Measurements from ENCODE around the gene PEX14.

The PEX14 gene

GRCh38 chr1:10521537-10522157, 46.9 kb downstream of the PEX14 start:
- no peak for DNase-seq

DNA sequence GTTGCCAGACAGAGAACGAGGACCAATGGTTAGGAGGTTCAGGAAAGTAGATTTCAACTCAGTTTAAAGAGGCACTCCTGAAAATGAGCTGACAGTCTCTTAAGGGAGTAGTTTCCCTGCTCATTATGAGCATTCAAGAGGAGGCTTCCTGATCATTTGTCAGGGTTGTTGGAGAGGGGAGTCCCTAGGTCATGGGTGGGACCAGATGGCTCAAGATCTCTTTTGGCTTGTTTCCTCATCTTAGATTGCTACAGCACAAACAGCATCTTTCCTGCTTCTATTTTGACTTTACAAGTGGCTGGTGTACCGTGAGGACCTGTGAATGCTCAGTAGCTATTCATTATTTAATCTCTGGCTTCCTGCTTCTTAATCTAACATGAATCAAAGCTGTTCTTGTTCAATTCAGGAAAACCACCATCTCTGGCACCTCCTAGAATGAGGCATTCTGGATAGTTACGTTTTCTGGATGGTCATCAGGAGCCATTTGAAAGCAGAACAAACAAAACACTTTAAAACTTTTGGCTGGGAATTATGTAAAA, 47.6 kb downstream of the PEX14 start:
- no peak for DNase-seq

DNA sequence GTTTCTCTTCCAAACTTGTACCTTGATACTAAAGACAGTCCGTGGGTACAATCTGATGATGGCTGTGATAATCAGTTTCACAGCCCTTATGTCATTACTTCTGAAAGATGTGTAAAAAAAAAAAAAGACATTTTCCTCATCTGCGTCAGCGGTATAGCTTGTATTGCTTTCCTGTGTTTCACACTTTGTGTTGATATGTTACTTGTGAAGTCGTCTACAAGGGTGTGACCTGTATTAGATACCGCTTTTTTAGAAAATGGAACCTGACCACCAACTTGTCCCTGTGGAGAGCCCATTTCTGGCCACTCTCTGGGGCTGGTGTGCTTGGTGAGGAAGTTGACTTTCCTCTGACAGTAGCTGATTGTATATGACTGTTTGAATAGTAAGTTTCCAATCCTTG, 50.5 kb downstream of the PEX14 start:
- DNase-seq, result peak; percentile 61

- DNase-seq, result no peak
Measured at GRCh38 chr1:10528066-10529014, 53.6 kb downstream of the PEX14 start.

DNA sequence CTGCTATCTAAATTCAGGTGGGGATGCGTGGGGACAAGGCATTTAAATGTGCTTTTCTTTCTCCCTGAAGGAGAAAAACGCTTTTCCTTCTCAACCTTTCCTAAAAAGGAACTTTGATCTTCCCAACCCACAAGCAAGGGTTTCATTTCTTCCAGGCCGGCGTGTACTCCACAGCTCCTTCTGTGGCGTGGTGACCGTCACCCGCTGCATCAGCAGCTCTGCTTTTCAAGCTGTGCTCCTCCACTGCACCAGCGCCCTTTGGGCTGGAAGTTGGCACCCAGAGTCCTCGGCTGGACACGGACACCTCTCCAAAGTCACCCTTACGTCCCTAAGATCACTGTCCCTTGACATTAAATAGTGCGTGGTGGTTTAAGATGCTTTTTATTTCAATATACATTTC, 54.3 kb downstream of the PEX14 start:
- DNase-seq, result no peak

- no peak for DNase-seq
Measured at GRCh38 chr1:10529765-10530164, 55.0 kb downstream of the PEX14 start.

GRCh38 chr1:10530281-10530740, 55.6 kb downstream of the PEX14 start:
- no peak for DNase-seq

DNA sequence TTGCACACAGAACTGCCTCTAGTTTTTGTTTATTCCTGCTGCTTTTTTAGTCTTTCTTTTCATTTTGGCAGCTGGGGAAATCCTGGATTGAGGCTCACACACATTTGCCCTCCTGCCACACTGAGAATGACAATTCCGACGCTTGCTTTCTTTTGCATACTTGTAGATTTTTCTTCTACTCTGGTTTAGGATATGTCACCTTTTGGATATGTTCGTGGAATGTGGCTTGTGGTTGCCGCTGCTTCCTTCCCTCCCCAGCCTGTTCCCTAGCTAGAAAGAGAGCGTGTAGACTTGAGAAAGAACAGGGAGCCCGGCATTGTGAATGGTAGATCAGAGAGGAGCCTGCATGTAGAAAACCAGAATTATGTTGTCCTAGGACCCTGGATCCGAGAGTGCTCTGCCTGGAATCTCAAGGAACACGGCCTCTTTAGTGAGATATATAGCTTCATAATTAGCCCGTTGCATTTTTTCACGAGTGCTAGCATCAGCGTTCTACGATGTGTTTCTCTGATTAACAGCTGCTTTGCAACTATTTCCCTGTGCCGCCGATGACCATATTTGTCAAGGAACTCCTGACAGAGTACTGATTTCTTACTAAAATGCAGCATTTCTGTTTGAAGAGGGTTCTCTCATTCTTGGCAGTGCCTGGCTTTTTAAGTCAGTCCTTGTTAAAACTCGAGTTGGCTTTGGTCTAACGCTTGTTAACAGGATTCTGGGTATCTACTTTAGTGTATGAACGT, 56.2 kb downstream of the PEX14 start:
- no peak for DNase-seq

DNA sequence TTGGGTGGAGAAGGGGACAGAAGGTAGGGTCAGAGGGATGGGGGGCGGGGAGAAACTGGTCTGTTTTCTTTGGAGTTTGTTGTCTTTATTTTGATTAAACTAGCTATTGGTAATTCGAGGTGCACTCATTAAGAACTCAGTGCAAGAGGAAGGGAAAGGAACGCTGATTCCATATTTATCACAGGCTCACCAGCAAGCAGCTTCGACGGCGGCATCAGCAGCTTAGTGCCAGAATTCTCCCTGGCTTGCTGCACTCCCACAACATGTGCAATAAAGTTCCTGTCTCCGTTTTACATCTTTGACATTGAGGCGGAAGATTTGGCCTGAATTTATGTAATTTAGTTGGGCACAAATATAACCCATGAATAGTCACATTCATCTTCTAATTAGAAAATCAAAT, 57.6 kb downstream of the PEX14 start:
- DNase-seq, result no peak

- DNase-seq, result no peak
Measured at GRCh38 chr1:10534519-10534918, 59.8 kb downstream of the PEX14 start.

DNA sequence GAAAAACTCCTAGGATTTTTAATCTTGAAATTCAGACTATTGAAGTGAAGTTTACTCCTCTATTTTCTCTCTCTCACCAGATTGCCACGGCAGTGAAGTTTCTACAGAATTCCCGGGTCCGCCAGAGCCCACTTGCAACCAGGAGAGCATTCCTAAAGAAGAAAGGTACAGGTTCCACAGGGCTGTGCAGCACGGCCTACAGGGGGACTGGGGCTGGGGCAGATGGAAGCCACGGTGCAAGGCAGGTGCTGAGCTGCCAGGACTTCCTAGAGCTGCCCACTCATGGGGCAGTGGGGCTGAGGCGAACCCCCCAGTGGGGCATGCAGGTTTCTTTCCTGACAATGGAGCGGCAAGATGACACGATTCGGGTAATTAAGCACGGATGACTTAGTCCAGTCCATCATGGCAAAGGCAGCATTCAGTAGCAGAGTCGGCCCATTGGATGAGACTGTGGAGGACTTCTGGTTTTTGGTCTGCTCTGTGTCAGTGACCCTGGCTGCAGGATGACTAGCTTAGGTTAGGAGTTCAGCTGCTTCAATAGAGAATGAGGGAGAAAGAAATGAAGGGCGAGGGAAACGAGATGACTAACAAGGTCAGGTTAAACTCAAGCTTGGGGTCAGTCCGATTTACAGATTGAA, 61.5 kb downstream of the PEX14 start:
- no peak for DNase-seq

DNA sequence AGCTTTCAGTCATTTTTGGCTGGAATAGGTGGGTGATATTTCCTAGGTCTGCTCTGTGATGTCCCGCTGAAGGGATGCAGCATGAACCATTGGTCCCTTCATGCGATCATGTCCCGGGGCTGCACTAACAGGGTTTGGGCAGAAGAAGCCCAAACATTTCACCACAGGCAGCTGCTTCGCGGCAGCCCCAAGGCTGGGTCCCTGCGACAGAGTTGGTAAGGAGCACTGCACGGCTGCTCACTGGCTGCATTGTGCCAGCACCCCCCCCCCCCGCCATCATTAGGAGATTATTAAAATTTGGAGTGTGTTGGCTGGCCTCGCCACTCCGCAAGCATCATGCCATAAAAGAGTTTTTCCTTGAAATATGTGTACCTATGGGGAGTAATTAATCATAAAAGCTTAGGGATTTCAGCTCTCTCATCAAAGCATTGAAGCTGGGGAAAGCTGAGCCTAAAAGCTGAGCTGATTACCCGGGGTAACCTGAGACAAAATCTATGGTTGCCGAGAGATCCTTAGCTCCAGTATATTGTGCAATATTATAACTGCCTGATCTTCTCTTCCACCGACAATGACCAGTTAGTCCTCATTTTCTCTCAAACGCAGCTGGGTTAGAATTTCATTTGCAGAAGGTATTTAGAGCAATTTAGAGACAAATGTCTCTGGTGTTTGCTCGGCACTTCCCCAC, 62.5 kb downstream of the PEX14 start:
- DNase-seq, result no peak

- no peak for DNase-seq
Measured at GRCh38 chr1:10538646-10539355, 64.1 kb downstream of the PEX14 start.

DNA sequence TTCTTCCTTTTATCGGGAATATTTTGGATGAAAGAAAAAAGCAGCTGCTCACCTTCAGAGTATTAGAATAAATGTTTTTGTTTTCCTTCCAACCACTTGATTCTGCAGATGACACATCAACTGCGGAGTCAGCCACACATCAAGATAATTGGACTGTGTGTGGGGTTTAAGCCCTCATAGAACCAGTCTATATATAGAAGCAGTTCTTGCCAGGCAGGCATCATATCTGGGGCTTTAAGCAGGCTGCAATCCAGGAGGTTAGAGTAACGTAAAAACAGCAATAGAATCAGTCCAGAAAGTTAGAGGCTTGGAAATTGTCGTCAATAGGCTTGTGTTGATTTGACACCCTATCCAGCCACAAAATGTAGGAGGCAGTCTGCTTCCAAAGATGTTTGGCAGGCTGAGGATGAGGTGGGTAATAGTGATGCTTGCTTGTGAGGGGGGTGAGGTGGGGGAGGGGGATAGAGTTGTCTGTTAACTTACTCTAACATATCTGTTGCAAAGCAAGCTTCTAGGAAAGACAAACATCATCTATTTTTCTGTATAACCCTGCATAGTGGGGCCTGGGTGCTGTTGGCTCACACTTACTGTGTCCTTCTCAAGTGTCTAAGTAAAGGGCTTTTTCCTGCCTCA, 64.8 kb downstream of the PEX14 start:
- no peak for DNase-seq

- DNase-seq, result no peak
Measured at GRCh38 chr1:10540277-10541005, 65.7 kb downstream of the PEX14 start.

DNA sequence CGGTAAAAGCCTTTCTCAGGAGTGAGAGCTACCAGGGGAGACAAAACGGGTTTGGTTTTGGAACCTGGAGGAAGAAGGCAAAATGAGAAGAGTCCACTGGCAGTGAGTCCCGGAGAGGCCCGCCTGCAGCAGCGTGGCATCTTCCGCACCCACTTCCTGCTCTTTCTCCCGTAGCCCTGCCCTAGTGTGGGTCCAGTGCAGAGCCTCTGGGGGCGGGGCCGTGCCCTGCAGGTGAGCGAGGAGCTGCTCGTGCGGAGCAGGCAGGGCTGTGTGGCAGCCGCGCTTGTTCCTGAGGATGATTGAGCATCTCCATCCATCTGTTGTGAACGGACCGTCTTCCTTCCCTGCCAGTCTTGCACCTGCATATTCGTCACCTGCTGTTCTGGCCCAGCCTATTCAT, 66.5 kb downstream of the PEX14 start:
- DNase-seq, result no peak

- peak; percentile 39 for DNase-seq
Measured at GRCh38 chr1:10544239-10544638, 69.5 kb downstream of the PEX14 start.

DNA sequence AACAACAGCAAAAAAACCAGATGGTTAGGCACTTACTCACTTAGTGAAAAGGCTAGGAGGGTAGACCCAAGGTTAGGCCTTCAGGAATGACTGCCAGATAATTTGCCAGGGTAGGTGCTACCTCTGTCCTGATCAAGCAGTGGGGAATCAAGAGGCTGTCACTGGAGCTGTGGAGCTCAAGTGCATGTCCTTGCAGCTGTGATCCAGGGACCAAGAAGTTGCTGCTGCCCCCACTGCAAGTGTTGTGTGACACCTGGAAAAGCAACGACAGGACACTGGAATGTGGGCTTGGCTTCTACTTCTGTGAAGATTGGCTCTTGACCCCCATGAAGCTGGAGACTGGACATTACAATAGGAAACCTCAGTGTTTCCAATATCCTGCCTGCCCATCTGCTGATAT, 72.1 kb downstream of the PEX14 start:
- DNase-seq, result no peak

GRCh38 chr1:10549904-10550664, 75.3 kb downstream of the PEX14 start:
- no peak for DNase-seq
